GM23248 (cell line): ENCODE data around the gene RBM8A.

Experiments used
- EZH2 ChIP-seq: fragments of 200-600 bp; sonication (generic); IDR thresholded peaks from 2 replicates; pipeline ENCODE4 v1.6.1; 2018; ENCODE audit warnings: antibody characterized with exemption, mild to moderate bottlenecking; ENCODE audit not compliant: insufficient read depth, poor library complexity, severe bottlenecking
- EZH2phosphoT487 ChIP-seq: fragments of 200-600 bp; sonication (generic); IDR thresholded peaks from 2 replicates; pipeline ENCODE4 v1.6.1; 2018; ENCODE audit warnings: antibody characterized with exemption, moderate library complexity, mild to moderate bottlenecking, low read depth; ENCODE audit not compliant: insufficient read depth

DNA sequence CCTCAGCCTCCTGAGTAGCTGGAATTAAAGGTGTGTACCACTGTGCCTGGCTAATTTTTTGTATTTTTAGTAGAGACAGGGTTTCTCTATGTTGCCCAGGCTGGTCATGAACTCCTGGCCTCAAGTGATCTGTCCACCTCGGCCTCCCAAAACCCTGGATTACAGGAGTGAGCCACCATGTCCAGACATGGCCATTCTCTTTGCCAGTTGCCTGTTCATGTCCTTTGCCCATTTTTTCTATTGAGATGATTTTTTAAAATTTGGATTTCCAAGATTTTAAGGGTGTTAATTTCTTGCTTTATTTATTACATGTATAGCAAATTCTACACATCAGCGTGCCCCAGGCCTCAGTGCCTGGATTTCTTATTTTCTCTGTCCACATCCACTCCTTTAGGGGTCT, 40.0 kb upstream of the RBM8A start:
- TF ChIP-seq EZH2 (no peak), EZH2phosphoT487 (no peak)
